Measurements from ENCODE around the gene TSPAN31.

DNA sequence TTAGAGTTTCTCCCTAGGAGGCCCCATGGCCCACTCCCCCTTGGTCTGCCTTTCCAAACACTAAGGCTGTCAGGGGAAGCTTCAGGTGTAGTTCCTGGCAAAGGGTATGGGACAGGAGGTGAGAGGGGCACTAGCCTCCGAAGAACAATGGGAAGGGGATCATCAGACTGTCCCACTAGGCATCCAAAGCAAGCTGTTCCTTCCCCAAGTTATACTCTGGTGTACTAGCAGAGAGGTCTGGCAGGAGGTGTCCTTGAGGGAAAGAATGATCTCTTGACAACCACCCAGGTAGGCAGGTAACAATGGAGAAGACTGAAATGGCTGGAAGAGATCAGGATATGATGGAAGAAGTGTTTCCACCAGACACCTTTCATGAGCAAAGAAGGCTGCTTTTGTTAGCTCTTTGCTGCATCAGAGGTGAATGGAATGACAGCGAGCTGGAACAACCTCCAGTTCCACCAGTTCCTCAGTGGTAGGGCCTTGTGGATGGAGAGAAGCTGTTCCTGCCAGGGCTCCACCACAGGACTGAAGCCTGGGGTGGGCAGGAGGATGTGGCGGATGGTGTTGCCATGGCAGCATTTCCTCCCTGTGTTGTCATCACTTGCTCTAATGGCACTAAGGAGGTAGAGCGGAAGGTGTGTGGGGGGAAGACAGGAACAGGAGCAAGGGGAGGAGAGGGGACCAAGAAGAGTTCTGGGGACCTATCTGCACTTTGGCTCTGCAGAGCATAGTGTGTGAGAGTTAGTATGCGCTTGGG, 4.0 kb upstream of the TSPAN31 start:
- TF ChIP-seq, protein P1, sequence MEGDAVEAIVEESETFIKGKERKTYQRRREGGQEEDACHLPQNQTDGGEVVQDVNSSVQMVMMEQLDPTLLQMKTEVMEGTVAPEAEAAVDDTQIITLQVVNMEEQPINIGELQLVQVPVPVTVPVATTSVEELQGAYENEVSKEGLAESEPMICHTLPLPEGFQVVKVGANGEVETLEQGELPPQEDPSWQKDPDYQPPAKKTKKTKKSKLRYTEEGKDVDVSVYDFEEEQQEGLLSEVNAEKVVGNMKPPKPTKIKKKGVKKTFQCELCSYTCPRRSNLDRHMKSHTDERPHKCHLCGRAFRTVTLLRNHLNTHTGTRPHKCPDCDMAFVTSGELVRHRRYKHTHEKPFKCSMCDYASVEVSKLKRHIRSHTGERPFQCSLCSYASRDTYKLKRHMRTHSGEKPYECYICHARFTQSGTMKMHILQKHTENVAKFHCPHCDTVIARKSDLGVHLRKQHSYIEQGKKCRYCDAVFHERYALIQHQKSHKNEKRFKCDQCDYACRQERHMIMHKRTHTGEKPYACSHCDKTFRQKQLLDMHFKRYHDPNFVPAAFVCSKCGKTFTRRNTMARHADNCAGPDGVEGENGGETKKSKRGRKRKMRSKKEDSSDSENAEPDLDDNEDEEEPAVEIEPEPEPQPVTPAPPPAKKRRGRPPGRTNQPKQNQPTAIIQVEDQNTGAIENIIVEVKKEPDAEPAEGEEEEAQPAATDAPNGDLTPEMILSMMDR (conservative IDR thresholded peaks at IDR 0.05; ENCODE audit: low read depth in 2 of 2) = no peak
- TF ChIP-seq POLR2AphosphoS5 (IDR thresholded peaks at IDR 0.05; ENCODE audit: low read depth) (no peak), EZH2phosphoT487 (IDR thresholded peaks at IDR 0.05; ENCODE audit: unreplicated experiment) (no peak), EZH2 (IDR thresholded peaks at IDR 0.05; ENCODE audit: low read depth, unreplicated experiment) (no peak), ZNF331 (CRISPR knock-in tag; IDR thresholded peaks at IDR 0.05; ENCODE audit: low read depth) (no peak), CREB1 (CRISPR knock-in tag; IDR thresholded peaks at IDR 0.05; ENCODE audit: low read depth) (no peak), STAT1 (IDR thresholded peaks at IDR 0.05; ENCODE audit: unreplicated experiment) (no peak), JUNB (IDR thresholded peaks at IDR 0.05; ENCODE audit: unreplicated experiment) (no peak), NANOG (IDR thresholded peaks at IDR 0.05; ENCODE audit: borderline replicate concordance) (no peak), ZNF114 (CRISPR knock-in tag; IDR thresholded peaks at IDR 0.05) (no peak)
- TF ChIP-seq, protein P2, sequence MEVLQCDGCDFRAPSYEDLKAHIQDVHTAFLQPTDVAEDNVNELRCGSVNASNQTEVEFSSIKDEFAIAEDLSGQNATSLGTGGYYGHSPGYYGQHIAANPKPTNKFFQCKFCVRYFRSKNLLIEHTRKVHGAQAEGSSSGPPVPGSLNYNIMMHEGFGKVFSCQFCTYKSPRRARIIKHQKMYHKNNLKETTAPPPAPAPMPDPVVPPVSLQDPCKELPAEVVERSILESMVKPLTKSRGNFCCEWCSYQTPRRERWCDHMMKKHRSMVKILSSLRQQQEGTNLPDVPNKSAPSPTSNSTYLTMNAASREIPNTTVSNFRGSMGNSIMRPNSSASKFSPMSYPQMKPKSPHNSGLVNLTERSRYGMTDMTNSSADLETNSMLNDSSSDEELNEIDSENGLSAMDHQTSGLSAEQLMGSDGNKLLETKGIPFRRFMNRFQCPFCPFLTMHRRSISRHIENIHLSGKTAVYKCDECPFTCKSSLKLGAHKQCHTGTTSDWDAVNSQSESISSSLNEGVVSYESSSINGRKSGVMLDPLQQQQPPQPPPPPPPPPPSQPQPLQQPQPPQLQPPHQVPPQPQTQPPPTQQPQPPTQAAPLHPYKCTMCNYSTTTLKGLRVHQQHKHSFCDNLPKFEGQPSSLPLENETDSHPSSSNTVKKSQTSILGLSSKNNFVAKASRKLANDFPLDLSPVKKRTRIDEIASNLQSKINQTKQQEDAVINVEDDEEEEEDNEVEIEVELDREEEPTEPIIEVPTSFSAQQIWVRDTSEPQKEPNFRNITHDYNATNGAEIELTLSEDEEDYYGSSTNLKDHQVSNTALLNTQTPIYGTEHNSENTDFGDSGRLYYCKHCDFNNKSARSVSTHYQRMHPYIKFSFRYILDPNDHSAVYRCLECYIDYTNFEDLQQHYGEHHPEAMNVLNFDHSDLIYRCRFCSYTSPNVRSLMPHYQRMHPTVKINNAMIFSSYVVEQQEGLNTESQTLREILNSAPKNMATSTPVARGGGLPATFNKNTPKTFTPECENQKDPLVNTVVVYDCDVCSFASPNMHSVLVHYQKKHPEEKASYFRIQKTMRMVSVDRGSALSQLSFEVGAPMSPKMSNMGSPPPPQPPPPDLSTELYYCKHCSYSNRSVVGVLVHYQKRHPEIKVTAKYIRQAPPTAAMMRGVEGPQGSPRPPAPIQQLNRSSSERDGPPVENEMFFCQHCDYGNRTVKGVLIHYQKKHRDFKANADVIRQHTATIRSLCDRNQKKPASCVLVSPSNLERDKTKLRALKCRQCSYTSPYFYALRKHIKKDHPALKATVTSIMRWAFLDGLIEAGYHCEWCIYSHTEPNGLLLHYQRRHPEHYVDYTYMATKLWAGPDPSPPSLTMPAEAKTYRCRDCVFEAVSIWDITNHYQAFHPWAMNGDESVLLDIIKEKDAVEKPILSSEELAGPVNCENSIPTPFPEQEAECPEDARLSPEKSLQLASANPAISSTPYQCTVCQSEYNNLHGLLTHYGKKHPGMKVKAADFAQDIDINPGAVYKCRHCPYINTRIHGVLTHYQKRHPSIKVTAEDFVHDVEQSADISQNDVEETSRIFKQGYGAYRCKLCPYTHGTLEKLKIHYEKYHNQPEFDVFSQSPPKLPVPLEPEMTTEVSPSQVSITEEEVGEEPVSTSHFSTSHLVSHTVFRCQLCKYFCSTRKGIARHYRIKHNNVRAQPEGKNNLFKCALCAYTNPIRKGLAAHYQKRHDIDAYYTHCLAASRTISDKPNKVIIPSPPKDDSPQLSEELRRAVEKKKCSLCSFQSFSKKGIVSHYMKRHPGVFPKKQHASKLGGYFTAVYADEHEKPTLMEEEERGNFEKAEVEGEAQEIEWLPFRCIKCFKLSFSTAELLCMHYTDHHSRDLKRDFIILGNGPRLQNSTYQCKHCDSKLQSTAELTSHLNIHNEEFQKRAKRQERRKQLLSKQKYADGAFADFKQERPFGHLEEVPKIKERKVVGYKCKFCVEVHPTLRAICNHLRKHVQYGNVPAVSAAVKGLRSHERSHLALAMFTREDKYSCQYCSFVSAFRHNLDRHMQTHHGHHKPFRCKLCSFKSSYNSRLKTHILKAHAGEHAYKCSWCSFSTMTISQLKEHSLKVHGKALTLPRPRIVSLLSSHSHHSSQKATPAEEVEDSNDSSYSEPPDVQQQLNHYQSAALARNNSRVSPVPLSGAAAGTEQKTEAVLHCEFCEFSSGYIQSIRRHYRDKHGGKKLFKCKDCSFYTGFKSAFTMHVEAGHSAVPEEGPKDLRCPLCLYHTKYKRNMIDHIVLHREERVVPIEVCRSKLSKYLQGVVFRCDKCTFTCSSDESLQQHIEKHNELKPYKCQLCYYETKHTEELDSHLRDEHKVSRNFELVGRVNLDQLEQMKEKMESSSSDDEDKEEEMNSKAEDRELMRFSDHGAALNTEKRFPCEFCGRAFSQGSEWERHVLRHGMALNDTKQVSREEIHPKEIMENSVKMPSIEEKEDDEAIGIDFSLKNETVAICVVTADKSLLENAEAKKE (CRISPR knock-in tag; IDR thresholded peaks at IDR 0.05) = no peak
- TF ChIP-seq, protein P3, sequence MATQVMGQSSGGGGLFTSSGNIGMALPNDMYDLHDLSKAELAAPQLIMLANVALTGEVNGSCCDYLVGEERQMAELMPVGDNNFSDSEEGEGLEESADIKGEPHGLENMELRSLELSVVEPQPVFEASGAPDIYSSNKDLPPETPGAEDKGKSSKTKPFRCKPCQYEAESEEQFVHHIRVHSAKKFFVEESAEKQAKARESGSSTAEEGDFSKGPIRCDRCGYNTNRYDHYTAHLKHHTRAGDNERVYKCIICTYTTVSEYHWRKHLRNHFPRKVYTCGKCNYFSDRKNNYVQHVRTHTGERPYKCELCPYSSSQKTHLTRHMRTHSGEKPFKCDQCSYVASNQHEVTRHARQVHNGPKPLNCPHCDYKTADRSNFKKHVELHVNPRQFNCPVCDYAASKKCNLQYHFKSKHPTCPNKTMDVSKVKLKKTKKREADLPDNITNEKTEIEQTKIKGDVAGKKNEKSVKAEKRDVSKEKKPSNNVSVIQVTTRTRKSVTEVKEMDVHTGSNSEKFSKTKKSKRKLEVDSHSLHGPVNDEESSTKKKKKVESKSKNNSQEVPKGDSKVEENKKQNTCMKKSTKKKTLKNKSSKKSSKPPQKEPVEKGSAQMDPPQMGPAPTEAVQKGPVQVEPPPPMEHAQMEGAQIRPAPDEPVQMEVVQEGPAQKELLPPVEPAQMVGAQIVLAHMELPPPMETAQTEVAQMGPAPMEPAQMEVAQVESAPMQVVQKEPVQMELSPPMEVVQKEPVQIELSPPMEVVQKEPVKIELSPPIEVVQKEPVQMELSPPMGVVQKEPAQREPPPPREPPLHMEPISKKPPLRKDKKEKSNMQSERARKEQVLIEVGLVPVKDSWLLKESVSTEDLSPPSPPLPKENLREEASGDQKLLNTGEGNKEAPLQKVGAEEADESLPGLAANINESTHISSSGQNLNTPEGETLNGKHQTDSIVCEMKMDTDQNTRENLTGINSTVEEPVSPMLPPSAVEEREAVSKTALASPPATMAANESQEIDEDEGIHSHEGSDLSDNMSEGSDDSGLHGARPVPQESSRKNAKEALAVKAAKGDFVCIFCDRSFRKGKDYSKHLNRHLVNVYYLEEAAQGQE (IDR thresholded peaks at IDR 0.05; ENCODE audit: unreplicated experiment) = no peak
- TF ChIP-seq, protein P4, sequence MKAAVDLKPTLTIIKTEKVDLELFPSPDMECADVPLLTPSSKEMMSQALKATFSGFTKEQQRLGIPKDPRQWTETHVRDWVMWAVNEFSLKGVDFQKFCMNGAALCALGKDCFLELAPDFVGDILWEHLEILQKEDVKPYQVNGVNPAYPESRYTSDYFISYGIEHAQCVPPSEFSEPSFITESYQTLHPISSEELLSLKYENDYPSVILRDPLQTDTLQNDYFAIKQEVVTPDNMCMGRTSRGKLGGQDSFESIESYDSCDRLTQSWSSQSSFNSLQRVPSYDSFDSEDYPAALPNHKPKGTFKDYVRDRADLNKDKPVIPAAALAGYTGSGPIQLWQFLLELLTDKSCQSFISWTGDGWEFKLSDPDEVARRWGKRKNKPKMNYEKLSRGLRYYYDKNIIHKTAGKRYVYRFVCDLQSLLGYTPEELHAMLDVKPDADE (IDR thresholded peaks at IDR 0.05) = no peak

Measured in GM23338 (cell line).